Left forelimb (tissue), 1 donor: ENCODE measurements around the gene UNC119.

Experiments
- DNase-seq: peaks from one replicate; pipeline ENCODE4 v3.0.0-alpha.2; 2018; ENCODE audit warnings: low spot score

The UNC119 gene

GRCh38 chr17:28573040-28573380, 20.6 kb upstream of the UNC119 start:
- peak; percentile 40 for DNase-seq

GRCh38 chr17:28572259-28573039, 20.0 kb upstream of the UNC119 start:
- DNase-seq: peak; percentile 36

- DNase-seq: peak; percentile 93
Measured at GRCh38 chr17:28571361-28572122, 19.1 kb upstream of the UNC119 start, which contains the start of gene PIGS. PIGS (minus strand) TSS chr17:28571524; CDS start chr17:28571496, 28 bp downstream.

- DNase-seq: peak; percentile 14
Measured at GRCh38 chr17:28570716-28571360, 18.4 kb upstream of the UNC119 start.

GRCh38 chr17:28569446-28569845, 17.0 kb upstream of the UNC119 start:
- DNase-seq: no peak

- no peak for DNase-seq
Measured at GRCh38 chr17:28567604-28568003, 15.2 kb upstream of the UNC119 start.

GRCh38 chr17:28563475-28563874, 11.1 kb upstream of the UNC119 start:
- DNase-seq: no peak

- DNase-seq: no peak
Measured at GRCh38 chr17:28555022-28555421, 2.6 kb upstream of the UNC119 start.

GRCh38 chr17:28554565-28554964, 2.1 kb upstream of the UNC119 start:
- no peak for DNase-seq

GRCh38 chr17:28553000-28553505, 629 bp upstream of the UNC119 start:
- no peak for DNase-seq

- DNase-seq: no peak
Measured at GRCh38 chr17:28551421-28552175, 826 bp downstream of the UNC119 start.

GRCh38 chr17:28550858-28551257, 1.6 kb downstream of the UNC119 start:
- DNase-seq: no peak

GRCh38 chr17:28549236-28550132, 2.9 kb downstream of the UNC119 start:
- no peak for DNase-seq

- DNase-seq: no peak
Measured at GRCh38 chr17:28548417-28549130, 3.9 kb downstream of the UNC119 start.

GRCh38 chr17:28547623-28548416, 4.6 kb downstream of the UNC119 start:
- no peak for DNase-seq

- DNase-seq: no peak
Measured at GRCh38 chr17:28547096-28547622, 5.3 kb downstream of the UNC119 start.

- DNase-seq: no peak
Measured at GRCh38 chr17:28545787-28546415, 6.5 kb downstream of the UNC119 start.

GRCh38 chr17:28545141-28545503, 7.3 kb downstream of the UNC119 start:
- DNase-seq: no peak
